ENCODE results near the gene TDRD6.

- TF ChIP-seq EZH2phosphoT487 (IDR thresholded peaks at IDR 0.05; ENCODE audit: low read depth) (no peak), CTCF (IDR thresholded peaks at IDR 0.05; ENCODE audit: low read depth, low read length) (no peak)
These were observed 32.7 kb downstream of the TDRD6 start for GRCh38 chr6:46720401-46720800.
